Tibial artery (tissue), 4 donors: ENCODE results near the gene IQCC.

Experiments used
- DNase-seq, 2 donors: peaks; one replicate each; pipeline ENCODE4 v3.0.0-alpha.2; 2019
- H3K27ac ChIP-seq, 2 donors: fragments of 200-600 bp; sonication (generic) in 1 of 2; 1 replicate in 1 of 2; 2 replicates in 1 of 2; pipeline ENCODE4 v1.5.1; 2018 to 2019; ENCODE audit warnings: mild to moderate bottlenecking in 1 of 2
- H3K27me3 ChIP-seq, 2 donors: fragments of 200-600 bp; sonication (generic) in 1 of 2; one replicate each; pipeline versions ENCODE4 v1.5.1 to v1.6.0; 2016 to 2019
- H3K36me3 ChIP-seq, 3 donors: fragments of 200-600 bp; sonication (generic) in 2 of 3; one replicate each; pipeline ENCODE4 v1.5.1; 2016 to 2019; ENCODE audit warnings: mild to moderate bottlenecking in 2 of 3
- H3K4me1 ChIP-seq, 4 donors: fragments of 200-600 bp; sonication (generic) in 2 of 4; 1 replicate in 3 of 4; 2 replicates in 1 of 4; pipeline ENCODE4 v1.5.1; 2016 to 2019
- H3K4me3 ChIP-seq, 2 donors: fragments of 200-600 bp; sonication (generic) in 1 of 2; 1 replicate in 1 of 2; 2 replicates in 1 of 2; pipeline ENCODE4 v1.5.1; 2018 to 2019; ENCODE audit warnings: mild to moderate bottlenecking in 2 of 2
- H3K9me3 ChIP-seq, 3 donors: fragments of 200-600 bp; sonication (generic) in 1 of 3; one replicate each; pipeline ENCODE4 v1.5.1; 2016 to 2019
- CTCF ChIP-seq, 2 experiments: fragments of 200-600 bp in 1 of 2; fragments of 450-650 bp in 1 of 2; IDR thresholded peaks; one replicate each; pipeline ENCODE4 v1.5.1; 2017 to 2019; ENCODE audit warnings: antibody characterized with exemption in 2 of 2, mild to moderate bottlenecking in 1 of 2, moderate library complexity in 1 of 2
- intact Hi-C: fragments of 100-400 bp; cut with DNase I; formaldehyde crosslinking; loops from one replicate; pipeline ENCODE4 v1.15.0; 2023; ENCODE audit warnings: low total_unique reads

The IQCC gene

GRCh38 chr1:32232558-32233304, 27.3 kb downstream of the IQCC start:
- Histone ChIP-seq H3K27me3 (no peaks in the 10 kb centered on the region), H3K4me3 (no peak overlapping the region), H3K27ac (no peak overlapping the region), H3K9me3 (no peaks in the 10 kb centered on the region), H3K4me1 (no peaks in the 10 kb centered on the region), H3K36me3 (peaks cover 42 to 79% (median 54%) of the 10 kb centered on the region in 3 donors)
- intact Hi-C loops = loop anchor here (10.0 kb wide), 1 partner anchor 48 kb away; no protein-coding TSS in a partner anchor
- no peak for TF ChIP-seq CTCF (IDR thresholded peaks at IDR 0.05)
- no peak for DNase-seq

GRCh38 chr1:32234792-32235191, 29.3 kb downstream of the IQCC start:
- H3K9me3 ChIP-seq = no peaks in the 10 kb centered on the region
- TF ChIP-seq CTCF (IDR thresholded peaks at IDR 0.05) = no peak
- H3K27me3 ChIP-seq = no peaks in the 10 kb centered on the region
- intact Hi-C loops = loop anchor here (10.0 kb wide), 1 partner anchor 50 kb away; no protein-coding TSS in a partner anchor
- H3K36me3 ChIP-seq = peaks cover 21 to 58% (median 33%) of the 10 kb centered on the region in 3 donors
- peaks cover 0 to 7% (median 4%) of the 10 kb centered on the region in 4 donors for H3K4me1 ChIP-seq
- H3K4me3 ChIP-seq = no peak overlapping the region
- no peak for DNase-seq
- H3K27ac ChIP-seq = no peak overlapping the region

GRCh38 chr1:32239337-32239736, 33.9 kb downstream of the IQCC start:
- TF ChIP-seq CTCF (IDR thresholded peaks at IDR 0.05) = no peak
- H3K27ac ChIP-seq = peak overlapping the region; percentile 77 to 87
- intact Hi-C loops = loop anchor here (10.0 kb wide), 1 partner anchor 55 kb away; no protein-coding TSS in a partner anchor

GRCh38 chr1:32239790-32240139, 34.3 kb downstream of the IQCC start:
- no peaks in the 10 kb centered on the region for H3K9me3 ChIP-seq
- H3K36me3 ChIP-seq = peaks cover 0 to 9% (median 3%) of the 10 kb centered on the region in 3 donors
- intact Hi-C loops = loop anchor here (5.0 to 10.0 kb wide), 2 partner anchors 32 to 55 kb away; partner anchors contain the start of genes DCDC2B and IQCC
- H3K27ac ChIP-seq = peak overlapping the region; percentile 77 to 87
- H3K4me3 ChIP-seq = peak overlapping the region; percentile 60 to 61
- no peaks in the 10 kb centered on the region for H3K27me3 ChIP-seq
- DNase-seq = peak in 1 of 2 donors; percentile 70
- no peak for TF ChIP-seq CTCF (IDR thresholded peaks at IDR 0.05)
- H3K4me1 ChIP-seq = peaks cover 0 to 22% (median 19%) of the 10 kb centered on the region in 4 donors

More at GRCh38 chr1:32239337-32239736, 33.9 kb downstream of the IQCC start:
- DNase-seq = no peak
- H3K36me3 ChIP-seq = peaks cover 0 to 13% (median 7%) of the 10 kb centered on the region in 3 donors
- H3K27me3 ChIP-seq = no peaks in the 10 kb centered on the region
- H3K4me3 ChIP-seq = no peak overlapping the region
- H3K4me1 ChIP-seq = peaks cover 0 to 22% (median 19%) of the 10 kb centered on the region in 4 donors
- H3K9me3 ChIP-seq = no peaks in the 10 kb centered on the region

- peak; percentile 28 to 29 for TF ChIP-seq CTCF (IDR thresholded peaks at IDR 0.05)
- intact Hi-C loops = loop anchor here (5.0 kb wide), 1 partner anchor 33 kb away; the partner anchor contains the start of genes DCDC2B and IQCC
- H3K4me3 ChIP-seq = peak overlapping the region; percentile 60 to 61
- peak overlapping the region; percentile 77 to 87 for H3K27ac ChIP-seq
- no peaks in the 10 kb centered on the region for H3K9me3 ChIP-seq
- no peaks in the 10 kb centered on the region for H3K27me3 ChIP-seq
- peak; percentile 69 to 91 for DNase-seq
- H3K36me3 ChIP-seq = peaks cover 0 to 3% (median 0%) of the 10 kb centered on the region in 3 donors
- H3K4me1 ChIP-seq = peaks cover 0 to 22% (median 19%) of the 10 kb centered on the region in 4 donors
Observed at GRCh38 chr1:32240140-32240951, 34.9 kb downstream of the IQCC start.
